Measurements from ENCODE around the gene MRPL14. TPM values are rescaled to one million over a fixed set of nuclear protein-coding genes. Genes with fewer than 3 reads are reported as not detected.

Gene MRPL14
- total RNA-seq, 1 donor from 2014 or later: 46.9 TPM

DNA sequence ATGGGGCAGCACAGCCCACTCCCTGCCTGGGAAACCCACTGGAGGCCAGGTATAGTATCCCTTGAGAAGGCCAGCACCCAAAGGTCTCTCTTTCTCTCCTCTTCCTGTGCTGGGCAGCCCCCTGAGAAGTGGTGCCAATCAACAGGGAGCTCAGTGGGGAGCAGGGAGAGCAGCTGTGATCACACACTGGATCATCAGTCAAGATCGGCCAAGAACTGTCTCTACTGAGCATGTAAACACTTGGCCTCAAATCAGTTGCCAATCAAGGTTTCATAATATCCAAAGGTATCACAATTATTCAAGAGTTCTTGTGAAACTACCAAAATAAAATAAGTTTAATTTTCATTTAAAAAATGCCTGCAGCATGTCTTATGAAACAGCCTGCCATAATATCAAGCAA is 18.8 kb downstream of the MRPL14 start:
- Mint-ChIP-seq H3K9me3 (no peaks in the 10 kb centered on the region), H3K36me3 (peaks cover 41% of the 10 kb centered on the region), H3K4me1 (no peaks in the 10 kb centered on the region), H3K27me3 (ENCODE audit: low read depth) (no peaks in the 10 kb centered on the region), H3K27ac (no peak overlapping the region), H3K4me3 (no peak overlapping the region)
- DNase-seq (ENCODE audit: low spot score in 2 of 2, unreplicated experiment in 2 of 2): no peak
- TF ChIP-seq, protein P1, sequence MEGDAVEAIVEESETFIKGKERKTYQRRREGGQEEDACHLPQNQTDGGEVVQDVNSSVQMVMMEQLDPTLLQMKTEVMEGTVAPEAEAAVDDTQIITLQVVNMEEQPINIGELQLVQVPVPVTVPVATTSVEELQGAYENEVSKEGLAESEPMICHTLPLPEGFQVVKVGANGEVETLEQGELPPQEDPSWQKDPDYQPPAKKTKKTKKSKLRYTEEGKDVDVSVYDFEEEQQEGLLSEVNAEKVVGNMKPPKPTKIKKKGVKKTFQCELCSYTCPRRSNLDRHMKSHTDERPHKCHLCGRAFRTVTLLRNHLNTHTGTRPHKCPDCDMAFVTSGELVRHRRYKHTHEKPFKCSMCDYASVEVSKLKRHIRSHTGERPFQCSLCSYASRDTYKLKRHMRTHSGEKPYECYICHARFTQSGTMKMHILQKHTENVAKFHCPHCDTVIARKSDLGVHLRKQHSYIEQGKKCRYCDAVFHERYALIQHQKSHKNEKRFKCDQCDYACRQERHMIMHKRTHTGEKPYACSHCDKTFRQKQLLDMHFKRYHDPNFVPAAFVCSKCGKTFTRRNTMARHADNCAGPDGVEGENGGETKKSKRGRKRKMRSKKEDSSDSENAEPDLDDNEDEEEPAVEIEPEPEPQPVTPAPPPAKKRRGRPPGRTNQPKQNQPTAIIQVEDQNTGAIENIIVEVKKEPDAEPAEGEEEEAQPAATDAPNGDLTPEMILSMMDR (IDR thresholded peaks at IDR 0.05; ENCODE audit: unreplicated experiment): no peak

DNA sequence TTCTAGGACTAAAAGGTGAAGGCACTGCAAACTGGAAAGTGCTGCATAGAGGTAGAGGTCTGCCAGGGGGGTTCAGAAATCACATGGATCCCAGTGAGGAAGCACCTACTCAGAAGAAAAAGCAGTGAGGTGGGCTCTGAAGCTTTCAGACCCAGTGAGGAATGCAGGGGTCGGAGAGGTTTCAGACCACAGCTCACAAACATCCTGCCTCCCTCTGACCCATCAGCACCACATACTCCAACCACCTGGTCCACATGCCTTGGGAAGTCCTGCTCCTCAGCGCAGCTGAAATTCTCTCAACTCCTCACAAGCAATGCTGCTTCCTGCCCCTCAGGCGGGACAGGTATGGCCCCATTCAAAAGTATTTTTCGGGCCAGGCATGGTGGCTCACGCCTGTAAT is 20.2 kb downstream of the MRPL14 start:
- DNase-seq (ENCODE audit: low spot score in 2 of 2, unreplicated experiment in 2 of 2): no peak
- H3K27ac Mint-ChIP-seq: no peak overlapping the region
- H3K36me3 Mint-ChIP-seq: peaks cover 34% of the 10 kb centered on the region

DNA sequence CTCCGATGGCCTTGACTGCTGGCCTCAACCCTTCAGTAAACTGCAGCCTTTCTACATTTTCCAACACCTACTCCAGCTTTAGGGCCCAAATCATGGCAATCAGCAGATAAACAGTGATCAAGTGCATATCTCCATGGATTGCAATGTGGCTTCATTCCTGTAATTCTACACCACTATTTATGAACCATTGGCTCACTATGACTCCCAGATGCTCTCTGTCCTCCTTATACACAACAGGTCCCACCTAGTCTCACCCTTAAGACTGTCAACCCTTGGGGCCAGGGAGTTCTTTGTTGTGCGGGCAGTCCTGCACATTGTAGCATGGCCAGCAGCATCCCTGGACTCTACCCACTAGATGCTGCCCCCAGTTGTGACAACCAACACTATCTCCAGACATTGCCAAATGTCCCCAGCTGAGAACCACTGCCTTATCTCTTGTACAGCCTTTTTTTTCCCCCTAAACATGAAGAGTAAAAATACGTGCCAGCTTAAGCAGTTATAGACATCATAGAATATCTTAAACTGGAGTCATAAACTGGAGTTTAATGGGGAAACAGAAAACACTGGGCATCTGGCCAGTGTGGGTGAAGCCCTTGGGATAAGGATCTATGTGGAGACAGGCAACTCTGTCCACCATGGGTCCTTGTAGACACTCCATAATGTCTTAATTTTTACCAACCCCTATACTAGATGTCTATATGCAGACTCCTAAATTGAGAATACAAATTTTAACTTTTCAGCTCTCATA is 21.1 kb downstream of the MRPL14 start:
- Mint-ChIP-seq H3K27ac (peak overlapping the region; percentile 15), H3K36me3 (peaks cover 28% of the 10 kb centered on the region), H3K4me3 (no peak overlapping the region), H3K27me3 (ENCODE audit: low read depth) (no peaks in the 10 kb centered on the region), H3K4me1 (no peaks in the 10 kb centered on the region), H3K9me3 (no peaks in the 10 kb centered on the region)
- DNase-seq (ENCODE audit: low spot score in 2 of 2, unreplicated experiment in 2 of 2): no peak
- TF ChIP-seq, protein P1 (IDR thresholded peaks at IDR 0.05; ENCODE audit: unreplicated experiment): no peak

More for the DNA sequence above, 20.2 kb downstream of the MRPL14 start:
- TF ChIP-seq, protein P1 (IDR thresholded peaks at IDR 0.05; ENCODE audit: unreplicated experiment): no peak
- no peaks in the 10 kb centered on the region for H3K27me3 Mint-ChIP-seq (ENCODE audit: low read depth)
- no peaks in the 10 kb centered on the region for H3K4me1 Mint-ChIP-seq
- H3K4me3 Mint-ChIP-seq: no peak overlapping the region
- H3K9me3 Mint-ChIP-seq: no peaks in the 10 kb centered on the region

DNA sequence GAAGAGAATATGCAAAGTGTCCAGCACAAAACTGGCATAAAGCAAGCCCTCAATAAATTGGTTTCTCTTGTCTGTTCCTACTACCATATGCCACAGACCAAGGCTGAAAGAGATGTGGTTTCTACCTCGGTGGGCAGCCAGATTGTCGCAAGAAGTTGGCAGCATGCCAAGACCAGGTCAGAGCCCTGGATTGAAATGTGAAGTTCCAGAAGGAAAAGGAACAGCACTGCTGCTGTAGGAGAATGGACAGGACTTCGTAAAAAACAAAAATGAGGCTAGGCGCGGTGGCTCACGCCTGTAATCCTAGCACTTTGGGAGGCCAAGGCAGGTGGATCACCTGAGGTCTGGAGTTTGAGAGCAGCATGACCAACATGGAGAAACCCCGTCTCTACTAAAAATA is 22.1 kb downstream of the MRPL14 start:
- Mint-ChIP-seq H3K4me1 (no peaks in the 10 kb centered on the region), H3K4me3 (no peak overlapping the region), H3K9me3 (no peaks in the 10 kb centered on the region), H3K27ac (no peak overlapping the region), H3K36me3 (peaks cover 23% of the 10 kb centered on the region), H3K27me3 (ENCODE audit: low read depth) (no peaks in the 10 kb centered on the region)
- DNase-seq (ENCODE audit: low spot score in 2 of 2, unreplicated experiment in 2 of 2): no peak
- TF ChIP-seq, protein P1 (IDR thresholded peaks at IDR 0.05; ENCODE audit: unreplicated experiment): no peak

DNA sequence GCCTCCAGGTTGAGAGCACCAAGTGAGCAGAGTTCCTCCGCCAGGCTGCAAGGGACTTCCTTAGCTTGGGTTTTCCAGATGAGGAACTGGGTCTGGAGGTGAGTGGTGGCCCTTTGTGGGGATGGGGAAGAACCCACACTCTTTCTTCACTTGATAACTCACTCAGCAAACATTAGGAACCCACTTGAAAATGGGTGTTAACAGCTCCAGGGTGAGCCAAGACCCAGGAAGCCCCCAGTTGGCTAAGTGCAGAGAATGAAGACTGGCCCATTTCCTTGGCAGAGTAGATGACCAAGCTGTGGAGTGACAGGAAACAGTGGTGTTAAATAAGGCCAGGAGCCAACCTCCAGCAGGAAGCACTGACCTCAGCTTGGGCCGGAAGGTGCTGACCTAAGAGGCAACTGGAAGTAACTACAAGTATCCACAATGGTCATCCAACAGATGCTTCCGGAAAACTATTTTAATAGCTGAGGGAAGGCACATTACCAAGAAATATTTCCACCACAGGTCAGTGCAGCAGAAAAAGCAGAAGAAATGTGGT is 22.7 kb downstream of the MRPL14 start:
- no peak overlapping the region for H3K27ac Mint-ChIP-seq
- H3K4me1 Mint-ChIP-seq: no peaks in the 10 kb centered on the region
- TF ChIP-seq, protein P1 (IDR thresholded peaks at IDR 0.05; ENCODE audit: unreplicated experiment): no peak
- no peak for DNase-seq (ENCODE audit: low spot score in 2 of 2, unreplicated experiment in 2 of 2)
- H3K36me3 Mint-ChIP-seq: peaks cover 17% of the 10 kb centered on the region
- no peaks in the 10 kb centered on the region for H3K27me3 Mint-ChIP-seq (ENCODE audit: low read depth)
- H3K4me3 Mint-ChIP-seq: no peak overlapping the region
- no peaks in the 10 kb centered on the region for H3K9me3 Mint-ChIP-seq

All from mesothelial cell of epicardium (in vitro differentiated cells).